H1 (cell line): ENCODE measurements around the gene MEP1A. TPM values are rescaled to one million over a fixed set of nuclear protein-coding genes. Genes with fewer than 3 reads are reported as not detected.

ENCODE experiments used
- ASH2L ChIP-seq: fragments of 200-600, 300-600 bp; sonication (generic); IDR thresholded peaks from one replicate; pipeline ENCODE4 v1.7.1; 2017; ENCODE audit warnings: low read length
- BACH1 ChIP-seq: IDR thresholded peaks from 2 replicates; pipeline ENCODE4 v1.6.1; 2012; ENCODE audit warnings: low read length, improper control_type of control experiment
- BRCA1 ChIP-seq: IDR thresholded peaks from 2 replicates; pipeline ENCODE4 v1.6.1; 2012; ENCODE audit warnings: low read depth, low read length, improper control_type of control experiment
- CBX8 ChIP-seq: fragments of 300-800, 300-1000 bp; sonication (generic); IDR thresholded peaks from 2 replicates; pipeline ENCODE4 v1.7.1; 2016; ENCODE audit warnings: low read depth, low read length, borderline replicate concordance
- CEBPB ChIP-seq: IDR thresholded peaks from 2 replicates; pipeline ENCODE4 v1.6.1; 2012; ENCODE audit warnings: low read depth, low read length
- CHD2 ChIP-seq: IDR thresholded peaks from 2 replicates; pipeline ENCODE4 v1.6.1; 2012; ENCODE audit warnings: low read length, improper control_type of control experiment
- CREB1 ChIP-seq: IDR thresholded peaks from 2 replicates; pipeline ENCODE4 v1.6.1; 2012; ENCODE audit warnings: inconsistent platforms
- CTBP2 ChIP-seq: IDR thresholded peaks from 2 replicates; pipeline ENCODE4 v1.7.0; 2011; ENCODE audit warnings: borderline replicate concordance, mild to moderate bottlenecking, moderate library complexity, mixed read lengths, low read length; ENCODE audit not compliant: insufficient read depth, insufficient read length
- E2F6 ChIP-seq: IDR thresholded peaks from 2 replicates; pipeline ENCODE4 v1.6.1; 2012; ENCODE audit warnings: inconsistent platforms
- EGR1 ChIP-seq: IDR thresholded peaks from 2 replicates; pipeline ENCODE4 v1.6.1; 2011; ENCODE audit warnings: low read depth, low read length, borderline replicate concordance
- EP300 ChIP-seq, 2 experiments: IDR thresholded peaks; 1 replicate in 1 of 2; 2 replicates in 1 of 2; pipeline ENCODE4 v1.6.1; 2011 to 2012; ENCODE audit warnings: low read depth in 2 of 2, low read length in 2 of 2, mild to moderate bottlenecking in 2 of 2, borderline replicate concordance in 1 of 2, inconsistent platforms in 1 of 2, moderate library complexity in 1 of 2
- GABPA ChIP-seq: IDR thresholded peaks from 2 replicates; pipeline ENCODE4 v1.6.1; 2011; ENCODE audit warnings: mild to moderate bottlenecking, low read length, moderate library complexity, borderline replicate concordance; ENCODE audit not compliant: insufficient read depth
- HDAC2 ChIP-seq, 2 experiments: fragments of 300-600 bp in 1 of 2; sonication (generic) in 1 of 2; IDR thresholded peaks; 2 replicates each; pipeline ENCODE4 v1.6.1; 2011 to 2012; ENCODE audit warnings: low read depth in 2 of 2, low read length in 2 of 2, mild to moderate bottlenecking in 2 of 2, moderate library complexity in 2 of 2, borderline replicate concordance in 1 of 2, inconsistent platforms in 1 of 2
- JUN ChIP-seq: IDR thresholded peaks from 2 replicates; pipeline ENCODE4 v1.6.1; 2011; ENCODE audit warnings: low read depth, mild to moderate bottlenecking, improper control_type of control experiment, low read length
- KDM5A ChIP-seq: fragments of 200-600 bp; IDR thresholded peaks from 2 replicates; pipeline ENCODE4 v1.7.1; 2012; ENCODE audit warnings: mild to moderate bottlenecking, low read length, inconsistent platforms, mixed read lengths
- PHF8 ChIP-seq: fragments of 200-600 bp; sonication (generic); conservative IDR thresholded peaks from 2 replicates; pipeline ENCODE4 v1.7.1; 2012; ENCODE audit warnings: low read depth, mild to moderate bottlenecking, inconsistent platforms, low read length, moderate library complexity
- POLR2A ChIP-seq, 2 experiments: IDR thresholded peaks; 1 replicate in 1 of 2; 2 replicates in 1 of 2; pipeline ENCODE4 v1.6.1; 2011; ENCODE audit warnings: low read depth in 2 of 2, low read length in 2 of 2, mild to moderate bottlenecking in 2 of 2; ENCODE audit errors: control extremely low read depth in 1 of 2
- POU5F1 ChIP-seq: IDR thresholded peaks from 2 replicates; pipeline ENCODE4 v1.6.1; 2011; ENCODE audit warnings: low read depth, mild to moderate bottlenecking, low read length, moderate library complexity
- RAD21 ChIP-seq, 2 experiments: IDR thresholded peaks in 1 of 2; conservative IDR thresholded peaks in 1 of 2; 2 replicates each; pipeline ENCODE4 v1.6.1; 2011; ENCODE audit warnings: low read depth in 2 of 2, low read length in 2 of 2, improper control_type of control experiment in 1 of 2, inconsistent platforms in 1 of 2, mild to moderate bottlenecking in 1 of 2, moderate library complexity in 1 of 2
- RNF2 ChIP-seq: fragments of 200-900, 300-1000 bp; sonication (generic); IDR thresholded peaks from 2 replicates; pipeline ENCODE4 v1.7.1; 2016; ENCODE audit warnings: borderline replicate concordance, low read depth, mild to moderate bottlenecking, antibody characterized with exemption, low read length; ENCODE audit not compliant: poor library complexity, severe bottlenecking; ENCODE audit errors: missing control alignments
- SAP30 ChIP-seq: fragments of 300-600 bp; sonication (generic); IDR thresholded peaks from 2 replicates; pipeline ENCODE4 v1.7.1; 2012; ENCODE audit warnings: low read length, moderate library complexity, mild to moderate bottlenecking, inconsistent platforms; ENCODE audit not compliant: insufficient read depth, insufficient replicate concordance
- TCF12 ChIP-seq: IDR thresholded peaks from 2 replicates; pipeline ENCODE4 v1.6.1; 2011; ENCODE audit warnings: low read depth, mild to moderate bottlenecking, low read length
- TEAD4 ChIP-seq: IDR thresholded peaks from 2 replicates; pipeline ENCODE4 v1.6.1; 2012; ENCODE audit warnings: low read depth, low read length, inconsistent platforms, mixed read lengths
- ZNF274 ChIP-seq: IDR thresholded peaks from 2 replicates; pipeline ENCODE4 v1.7.0; 2012; ENCODE audit warnings: low read length, borderline replicate concordance; ENCODE audit errors: extremely low read depth
- polyA plus RNA-seq, 7 experiments: library from polyadenylated mRNA; depleted of rRNA in 3 of 7; stranded (reverse) in 5 of 7; unstranded in 2 of 7; fragments of >200 nt in 5 of 7; fragments of 200-250 nt in 2 of 7; gene quantifications; 1 replicate in 5 of 7; 2 replicates in 1 of 7; 4 replicates in 1 of 7; pipeline versions ENCODE4 v1.2.1 to v1.2.3, GENCODE V29; 2011 to 2013; ENCODE audit warnings: missing spikeins in 2 of 7, mixed read lengths in 2 of 7
- total RNA-seq: library from RNA; stranded (reverse); fragmentation: NEBNext Ultra II Directional; extraction: Animal tissue kit (Norgen Biotek cat#: 25700); gene quantifications from 2 replicates; pipeline ENCODE4 v1.2.1, GENCODE V29; 2021

Gene MEP1A
- total and polyA plus RNA-seq, 2 of the 8 experiments (the other 6 are each of a cell fraction or from before 2014, with no cell fraction given), result 0.03 TPM; not detected in 1

GRCh38 chr6:46848684-46849360 lies 55.6 kb downstream of the MEP1A start (continued):
- TF ChIP-seq SAP30 (no peak), ASH2L (peak; percentile 23), CTBP2 (peak; percentile 61), RNF2 (no peak), CHD2 (no peak), EGR1 (no peak), RAD21 (IDR thresholded peaks at IDR 0.05 in 1 of 2, conservative IDR thresholded peaks at IDR 0.05 in 1 of 2; ENCODE audit: low read depth in 2 of 2, low read length in 2 of 2) (peak; percentile 95 to 97), BACH1 (no peak), PHF8 (no peak), CREB1 (peak; percentile 45; the same call in 1 of the 2 replicates), CEBPB (no peak), HDAC2 (IDR thresholded peaks at IDR 0.05; ENCODE audit: borderline replicate concordance in 1 of 2, low read depth in 2 of 2, low read length in 2 of 2) (no peak), E2F6 (no peak), JUN (no peak), TCF12 (0 out of 2 replicates have a peak, but pooled peaks have one; percentile 34), BRCA1 (no peak), ZNF274 (no peak), POLR2A (IDR thresholded peaks at IDR 0.05; ENCODE audit: control extremely low read depth in 1 of 2, low read depth in 2 of 2, low read length in 2 of 2) (no peak), CBX8 (no peak), KDM5A (no peak), POU5F1 (no peak), GABPA (no peak), EP300 (IDR thresholded peaks at IDR 0.05; ENCODE audit: borderline replicate concordance in 1 of 2, low read depth in 2 of 2, low read length in 2 of 2) (peak in 1 of 2 experiments; percentile 32; a peak in 1 of 3 replicates), TEAD4 (peak; percentile 65)
